Muscle of leg (tissue), 11 donors: Measurements from ENCODE around the gene FAM124A. TPM values are rescaled to one million over a fixed set of nuclear protein-coding genes. Genes with fewer than 3 reads are reported as not detected.
A peak's percentile ranks its signal among the peaks of the same experiment; 100 is the strongest.

Experiments used
- DNase-seq: peaks from one replicate; pipeline ENCODE4 v3.0.0; 2013
- H3K27ac ChIP-seq: one replicate; pipeline ENCODE4 v1.5.1; 2013; ENCODE audit warnings: mild to moderate bottlenecking, low read length, control low read depth
- H3K27me3 ChIP-seq: one replicate; pipeline ENCODE4 v1.6.1; 2013; ENCODE audit warnings: low read length; ENCODE audit not compliant: control insufficient read depth, insufficient read depth
- H3K36me3 ChIP-seq: one replicate; pipeline ENCODE4 v1.6.1; 2013; ENCODE audit warnings: low read length; ENCODE audit not compliant: control insufficient read depth, insufficient read depth
- H3K4me1 ChIP-seq: one replicate; pipeline ENCODE4 v1.6.1; 2013; ENCODE audit warnings: low read length; ENCODE audit not compliant: control insufficient read depth, insufficient read depth
- H3K4me3 ChIP-seq: one replicate; pipeline ENCODE4 v1.5.1; 2013; ENCODE audit warnings: low read length, control low read depth
- H3K9me3 ChIP-seq: replicated peaks from 2 replicates; pipeline ENCODE4 v1.6.1; 2013; ENCODE audit warnings: low read depth, low read length; ENCODE audit not compliant: control insufficient read depth
- WGBS: methylation state at CpG from one replicate; pipeline ENCODE4 v1.1.5; 2013; ENCODE audit warnings: missing lambda C conversion rate; ENCODE audit not compliant: insufficient coverage; 5-methylcytosine and 5-hydroxymethylcytosine counted together
- polyA plus RNA-seq, 8 donors: library from polyadenylated mRNA; unstranded; fragments of 120-200 nt; gene quantifications; one replicate each; pipeline versions ENCODE4 v1.2.1 to v1.2.3, GENCODE V29; 2013; ENCODE audit warnings: inconsistent platforms in 1 of 8, low replicate concordance in 1 of 8; ENCODE audit not compliant: insufficient read length in 8 of 8, insufficient read depth in 1 of 8
- total RNA-seq: library from RNA; stranded (reverse); fragments of 120-200 nt; gene quantifications from one replicate; pipeline ENCODE4 v1.2.4, GENCODE V29; 2013

FAM124A gene
- total and polyA plus RNA-seq, 9 donors, result 1.2 to 2.0 (median 1.6) TPM

- no peak for DNase-seq
- WGBS, result 80% methylated on average over 1 of the region's 4 CpGs
- peaks cover 2% of the 10 kb centered on the region for H3K36me3 ChIP-seq
Observed at GRCh38 chr13:51249770-51250741, 27.9 kb downstream of the FAM124A start.

GRCh38 chr13:51251480-51251879 is 29.3 kb downstream of the FAM124A start:
- Histone ChIP-seq H3K27me3 (peaks cover 2% of the 10 kb centered on the region), H3K4me1 (peaks cover 8% of the 10 kb centered on the region), H3K9me3 (no peaks in the 10 kb centered on the region), H3K36me3 (peaks cover 2% of the 10 kb centered on the region), H3K27ac (no peak overlapping the region), H3K4me3 (no peak overlapping the region)
- 97% methylated on average over 31 of the region's 31 CpGs for WGBS
- DNase-seq, result no peak

More at GRCh38 chr13:51249770-51250741, 27.9 kb downstream of the FAM124A start:
- H3K4me1 ChIP-seq, result peaks cover 10% of the 10 kb centered on the region
- no peak overlapping the region for H3K4me3 ChIP-seq
- no peaks in the 10 kb centered on the region for H3K9me3 ChIP-seq
- H3K27ac ChIP-seq, result no peak overlapping the region
- peaks cover 4% of the 10 kb centered on the region for H3K27me3 ChIP-seq

GRCh38 chr13:51252954-51253532 is 30.8 kb downstream of the FAM124A start:
- H3K4me3 ChIP-seq, result no peak overlapping the region
- peaks cover 2% of the 10 kb centered on the region for H3K36me3 ChIP-seq
- H3K4me1 ChIP-seq, result no peaks in the 10 kb centered on the region
- DNase-seq, result no peak
- H3K27ac ChIP-seq, result no peak overlapping the region
- WGBS, result no CpG with 5 or more reads among the region's 4 CpGs
- no peaks in the 10 kb centered on the region for H3K9me3 ChIP-seq
- H3K27me3 ChIP-seq, result no peaks in the 10 kb centered on the region

- Histone ChIP-seq H3K9me3 (no peaks in the 10 kb centered on the region), H3K27ac (no peak overlapping the region), H3K4me1 (no peaks in the 10 kb centered on the region), H3K27me3 (no peaks in the 10 kb centered on the region), H3K4me3 (no peak overlapping the region), H3K36me3 (no peaks in the 10 kb centered on the region)
- no peak for DNase-seq
- 88% methylated on average over 1 of the region's 1 CpG for WGBS
Observed at GRCh38 chr13:51255556-51255955, 33.4 kb downstream of the FAM124A start.

GRCh38 chr13:51257187-51257586 is 35.0 kb downstream of the FAM124A start:
- 100% methylated on average over 2 of the region's 2 CpGs for WGBS
- H3K27me3 ChIP-seq, result no peaks in the 10 kb centered on the region
- DNase-seq, result no peak
- no peaks in the 10 kb centered on the region for H3K36me3 ChIP-seq
- H3K9me3 ChIP-seq, result no peaks in the 10 kb centered on the region
- no peak overlapping the region for H3K4me3 ChIP-seq
- peaks cover 3% of the 10 kb centered on the region for H3K4me1 ChIP-seq
- H3K27ac ChIP-seq, result no peak overlapping the region

- Histone ChIP-seq H3K9me3 (no peaks in the 10 kb centered on the region), H3K36me3 (no peaks in the 10 kb centered on the region), H3K27me3 (no peaks in the 10 kb centered on the region), H3K4me3 (no peak overlapping the region), H3K27ac (no peak overlapping the region), H3K4me1 (peaks cover 10% of the 10 kb centered on the region)
- no peak for DNase-seq
- 78% methylated on average over 27 of the region's 27 CpGs for WGBS
Observed at GRCh38 chr13:51258612-51259548, 36.7 kb downstream of the FAM124A start.

- WGBS, result 78% methylated on average over 1 of the region's 4 CpGs
- no peak for DNase-seq
- Histone ChIP-seq H3K27ac (no peak overlapping the region), H3K9me3 (no peaks in the 10 kb centered on the region), H3K4me3 (no peak overlapping the region), H3K4me1 (peaks cover 10% of the 10 kb centered on the region), H3K27me3 (no peaks in the 10 kb centered on the region), H3K36me3 (no peaks in the 10 kb centered on the region)
Observed at GRCh38 chr13:51260154-51260553, 38.0 kb downstream of the FAM124A start.

- no peak for DNase-seq
- no peak overlapping the region for H3K27ac ChIP-seq
- H3K36me3 ChIP-seq, result no peaks in the 10 kb centered on the region
- no peaks in the 10 kb centered on the region for H3K27me3 ChIP-seq
- peaks cover 10% of the 10 kb centered on the region for H3K4me1 ChIP-seq
- no peaks in the 10 kb centered on the region for H3K9me3 ChIP-seq
- no peak overlapping the region for H3K4me3 ChIP-seq
- 47% methylated on average over 4 of the region's 5 CpGs for WGBS
Observed at GRCh38 chr13:51261610-51262249, 39.5 kb downstream of the FAM124A start.

GRCh38 chr13:51262501-51263211 is 40.5 kb downstream of the FAM124A start:
- no peak overlapping the region for H3K27ac ChIP-seq
- no peaks in the 10 kb centered on the region for H3K27me3 ChIP-seq
- DNase-seq, result peak; percentile 25
- no peak overlapping the region for H3K4me3 ChIP-seq
- H3K36me3 ChIP-seq, result no peaks in the 10 kb centered on the region
- WGBS, result 33% methylated on average over 2 of the region's 8 CpGs
- H3K4me1 ChIP-seq, result peaks cover 10% of the 10 kb centered on the region
- no peaks in the 10 kb centered on the region for H3K9me3 ChIP-seq
